Measurements from ENCODE around the gene ITIH1. TPM values are rescaled to one million over a fixed set of nuclear protein-coding genes. Genes with fewer than 3 reads are reported as not detected.

ITIH1 gene
- total RNA-seq, 6 experiments from 2014 or later: not detected

GRCh38 chr3:52739730-52740129, 37.7 kb upstream of the ITIH1 start:
- TF ChIP-seq, protein P1, sequence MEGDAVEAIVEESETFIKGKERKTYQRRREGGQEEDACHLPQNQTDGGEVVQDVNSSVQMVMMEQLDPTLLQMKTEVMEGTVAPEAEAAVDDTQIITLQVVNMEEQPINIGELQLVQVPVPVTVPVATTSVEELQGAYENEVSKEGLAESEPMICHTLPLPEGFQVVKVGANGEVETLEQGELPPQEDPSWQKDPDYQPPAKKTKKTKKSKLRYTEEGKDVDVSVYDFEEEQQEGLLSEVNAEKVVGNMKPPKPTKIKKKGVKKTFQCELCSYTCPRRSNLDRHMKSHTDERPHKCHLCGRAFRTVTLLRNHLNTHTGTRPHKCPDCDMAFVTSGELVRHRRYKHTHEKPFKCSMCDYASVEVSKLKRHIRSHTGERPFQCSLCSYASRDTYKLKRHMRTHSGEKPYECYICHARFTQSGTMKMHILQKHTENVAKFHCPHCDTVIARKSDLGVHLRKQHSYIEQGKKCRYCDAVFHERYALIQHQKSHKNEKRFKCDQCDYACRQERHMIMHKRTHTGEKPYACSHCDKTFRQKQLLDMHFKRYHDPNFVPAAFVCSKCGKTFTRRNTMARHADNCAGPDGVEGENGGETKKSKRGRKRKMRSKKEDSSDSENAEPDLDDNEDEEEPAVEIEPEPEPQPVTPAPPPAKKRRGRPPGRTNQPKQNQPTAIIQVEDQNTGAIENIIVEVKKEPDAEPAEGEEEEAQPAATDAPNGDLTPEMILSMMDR (IDR thresholded peaks at IDR 0.05): no peak
- H3K9me3 Mint-ChIP-seq: peaks cover 2% of the 10 kb centered on the region; the same call in 1 of the 2 replicates
- peaks cover 26% of the 10 kb centered on the region for H3K36me3 Mint-ChIP-seq (ENCODE audit: low read depth)
- H3K27me3 Mint-ChIP-seq (ENCODE audit: insufficient read depth): peaks cover 1% of the 10 kb centered on the region; the same call in 1 of the 2 replicates
- H3K4me3 Mint-ChIP-seq: no peak overlapping the region
- no peaks in the 10 kb centered on the region for H3K4me1 Mint-ChIP-seq (ENCODE audit: low read depth)
- H3K27ac Mint-ChIP-seq: no peak overlapping the region
- no peak for DNase-seq

DNA sequence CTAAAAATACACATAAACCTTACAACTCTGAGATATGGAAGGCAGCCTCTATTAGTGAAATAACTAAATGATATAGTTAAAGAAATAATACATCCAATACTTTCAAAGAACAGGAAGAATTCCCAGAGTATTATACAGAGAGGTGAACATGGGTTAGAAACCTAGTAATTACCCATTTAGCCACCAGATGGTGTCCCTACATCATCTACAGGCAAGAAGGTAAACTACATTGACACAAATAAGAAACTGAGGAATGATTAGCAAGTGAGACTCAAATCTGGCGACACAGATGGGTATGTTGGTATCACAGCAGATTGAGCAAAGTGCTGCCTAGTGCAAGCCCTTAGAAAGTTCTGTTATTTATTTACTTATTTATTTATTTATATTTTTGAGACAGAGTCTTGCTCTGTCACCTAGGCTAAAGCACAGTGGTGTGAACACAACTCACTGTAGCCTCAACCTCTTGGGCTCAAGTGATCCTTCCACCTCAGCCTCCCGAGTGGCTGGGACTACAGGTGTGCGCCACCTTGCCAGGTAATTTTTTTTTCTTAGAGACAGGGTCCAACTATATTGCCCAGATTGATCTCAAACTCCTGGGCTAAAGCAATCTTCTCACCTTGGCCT, 34.9 kb upstream of the ITIH1 start:
- TF ChIP-seq, protein P1 (IDR thresholded peaks at IDR 0.05): peak; percentile 80
- H3K4me1 Mint-ChIP-seq (ENCODE audit: low read depth): no peaks in the 10 kb centered on the region
- DNase-seq: peak; percentile 8
- H3K9me3 Mint-ChIP-seq: no peaks in the 10 kb centered on the region
- no peak overlapping the region for H3K27ac Mint-ChIP-seq
- peaks cover 18% of the 10 kb centered on the region; the same call in 1 of the 2 replicates for H3K36me3 Mint-ChIP-seq (ENCODE audit: low read depth)
- peaks cover 1% of the 10 kb centered on the region; the same call in 1 of the 2 replicates for H3K27me3 Mint-ChIP-seq (ENCODE audit: insufficient read depth)
- H3K4me3 Mint-ChIP-seq: no peak overlapping the region

- no peak overlapping the region for H3K27ac Mint-ChIP-seq
- TF ChIP-seq, protein P1 (IDR thresholded peaks at IDR 0.05): no peak
- H3K27me3 Mint-ChIP-seq (ENCODE audit: insufficient read depth): peaks cover 1% of the 10 kb centered on the region; the same call in 1 of the 2 replicates
- H3K4me1 Mint-ChIP-seq (ENCODE audit: low read depth): no peaks in the 10 kb centered on the region
- H3K9me3 Mint-ChIP-seq: no peaks in the 10 kb centered on the region
- no peak for DNase-seq
- peaks cover 18% of the 10 kb centered on the region; the same call in 1 of the 2 replicates for H3K36me3 Mint-ChIP-seq (ENCODE audit: low read depth)
- H3K4me3 Mint-ChIP-seq: no peak overlapping the region
These were observed 34.2 kb upstream of the ITIH1 start for GRCh38 chr3:52743152-52743551.

DNA sequence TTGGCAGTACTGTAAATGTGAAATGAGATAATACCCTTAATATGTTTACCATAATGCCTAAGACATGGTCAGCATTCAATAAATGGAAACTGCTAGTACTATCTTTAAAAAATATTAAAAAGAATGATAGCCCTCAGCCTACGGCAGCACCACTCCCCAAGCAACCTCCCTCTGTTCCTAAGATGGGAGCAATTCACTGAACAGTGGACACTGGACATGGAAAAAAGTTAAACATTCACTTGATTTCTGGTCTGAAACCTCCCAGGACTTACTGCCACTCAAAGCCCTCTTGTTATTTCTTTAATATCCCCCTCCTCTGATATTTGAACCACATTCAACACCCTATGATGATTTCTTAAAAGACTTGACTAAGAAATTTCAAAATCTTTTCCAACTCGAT, 33.7 kb upstream of the ITIH1 start:
- DNase-seq: no peak
- H3K4me1 Mint-ChIP-seq (ENCODE audit: low read depth): no peaks in the 10 kb centered on the region
- H3K9me3 Mint-ChIP-seq: no peaks in the 10 kb centered on the region
- H3K27ac Mint-ChIP-seq: no peak overlapping the region
- TF ChIP-seq, protein P1 (IDR thresholded peaks at IDR 0.05): no peak
- H3K27me3 Mint-ChIP-seq (ENCODE audit: insufficient read depth): peaks cover 1% of the 10 kb centered on the region; the same call in 1 of the 2 replicates
- no peak overlapping the region for H3K4me3 Mint-ChIP-seq
- peaks cover 23% of the 10 kb centered on the region; the same call in 1 of the 2 replicates for H3K36me3 Mint-ChIP-seq (ENCODE audit: low read depth)

DNA sequence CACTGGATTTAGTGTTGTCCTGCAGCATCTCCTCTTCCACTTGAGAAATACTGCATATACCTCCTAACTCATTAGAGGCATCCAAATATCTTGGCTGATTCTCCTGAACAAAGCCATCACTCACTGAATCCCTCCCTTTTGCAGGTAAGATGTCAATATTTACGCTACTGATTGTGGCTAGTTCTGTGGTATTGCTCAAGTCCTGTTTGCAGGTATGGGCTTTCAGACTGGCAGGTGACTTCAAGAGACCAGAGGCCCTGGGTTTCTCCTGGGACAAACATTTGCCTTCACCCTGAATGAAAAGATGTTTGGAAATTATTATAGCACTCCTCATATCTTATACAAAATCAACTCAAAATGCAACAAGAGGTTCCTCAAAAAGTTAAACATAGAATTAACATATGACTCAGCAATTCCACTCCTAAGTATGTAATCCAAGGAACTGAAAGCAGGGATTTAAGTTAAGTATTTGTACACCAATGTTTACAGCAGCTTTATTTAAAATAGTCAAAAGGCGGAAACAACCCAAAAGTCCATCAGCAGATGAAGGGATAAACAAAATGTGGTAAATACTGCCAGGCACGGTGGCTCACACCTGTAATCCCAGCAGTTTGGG, 25.2 kb upstream of the ITIH1 start:
- DNase-seq: no peak
- peaks cover 15% of the 10 kb centered on the region for H3K4me1 Mint-ChIP-seq (ENCODE audit: low read depth)
- H3K36me3 Mint-ChIP-seq (ENCODE audit: low read depth): peaks cover 37% of the 10 kb centered on the region
- H3K27ac Mint-ChIP-seq: peak overlapping the region; percentile 81
- TF ChIP-seq, protein P1 (IDR thresholded peaks at IDR 0.05): no peak
- no peak overlapping the region for H3K4me3 Mint-ChIP-seq
- no peaks in the 10 kb centered on the region; the same call in none of the 2 replicates for H3K27me3 Mint-ChIP-seq (ENCODE audit: insufficient read depth)
- no peaks in the 10 kb centered on the region for H3K9me3 Mint-ChIP-seq

Data from HFFc6 (cell line).